Activated CD8-positive, alpha-beta memory T cell treated with anti-CD3 and anti-CD28 coated beads, Interleukin-2, amount 50 U/mL, for 48 hours (primary cell): ENCODE results near the gene GNB5.

ENCODE experiments used
- DNase-seq: peaks from one replicate; pipeline ENCODE4 v3.0.0-alpha.2; 2020

The GNB5 gene

GRCh38 chr15:52139599-52140462 is 51.4 kb downstream of the GNB5 start:
- peak; percentile 92 for DNase-seq

GRCh38 chr15:52137432-52138357 is 53.5 kb downstream of the GNB5 start:
- DNase-seq = peak; percentile 33

DNA sequence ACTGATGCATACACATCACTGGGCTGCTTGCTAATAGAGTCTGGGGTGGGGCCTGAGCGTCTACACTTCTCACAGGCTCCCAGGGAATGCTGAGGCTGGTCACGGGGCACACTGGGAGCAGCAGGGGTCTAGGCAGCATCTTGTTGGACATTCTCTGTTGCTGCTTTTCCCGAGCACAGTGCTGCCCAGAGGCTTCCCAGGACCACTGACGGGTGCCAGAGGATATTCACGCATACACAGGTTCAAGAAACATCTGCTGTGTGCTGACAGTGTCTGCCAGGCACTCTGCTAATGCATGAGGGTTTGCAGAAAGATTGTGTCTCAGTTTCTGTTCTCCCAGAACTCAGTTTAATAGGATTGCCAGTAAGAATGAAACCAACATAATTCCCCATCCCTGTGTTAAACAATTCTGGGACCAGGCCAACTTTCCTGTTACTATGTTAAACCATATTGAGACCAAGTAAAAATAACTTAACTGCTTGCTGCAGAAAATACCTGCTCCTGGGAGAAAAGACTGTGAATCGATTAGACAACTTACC is 54.7 kb downstream of the GNB5 start:
- DNase-seq = no peak

DNA sequence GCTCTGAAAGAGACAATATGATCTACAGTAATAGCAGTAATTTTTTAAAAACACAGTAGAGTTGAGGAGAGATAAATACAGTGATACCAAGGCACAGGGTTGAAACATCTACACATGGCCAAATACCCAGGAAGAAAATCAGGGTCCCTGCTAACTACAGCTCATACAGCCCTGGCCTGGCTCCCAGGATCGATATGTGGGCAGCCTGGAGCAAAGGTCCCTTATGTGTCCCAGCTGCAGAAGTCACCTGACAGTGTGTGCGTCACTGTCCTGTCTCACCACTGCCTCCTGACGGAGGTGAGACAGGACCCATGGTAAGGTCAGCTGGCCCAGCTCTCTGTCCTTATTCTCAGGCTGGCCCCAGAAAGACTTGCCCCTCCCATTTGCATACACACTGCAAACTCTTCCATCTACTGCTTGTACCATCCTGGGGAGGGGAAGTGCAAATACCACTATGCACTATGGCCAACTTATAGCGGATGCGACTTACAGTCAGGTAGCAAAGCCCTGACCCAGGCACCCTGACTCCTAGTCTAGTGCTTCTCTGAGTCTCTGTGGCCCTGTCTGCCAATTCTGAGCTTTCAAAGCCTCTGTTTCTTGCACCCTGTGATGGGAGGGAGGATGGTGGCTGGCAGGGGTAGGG is 56.6 kb downstream of the GNB5 start:
- no peak for DNase-seq

DNA sequence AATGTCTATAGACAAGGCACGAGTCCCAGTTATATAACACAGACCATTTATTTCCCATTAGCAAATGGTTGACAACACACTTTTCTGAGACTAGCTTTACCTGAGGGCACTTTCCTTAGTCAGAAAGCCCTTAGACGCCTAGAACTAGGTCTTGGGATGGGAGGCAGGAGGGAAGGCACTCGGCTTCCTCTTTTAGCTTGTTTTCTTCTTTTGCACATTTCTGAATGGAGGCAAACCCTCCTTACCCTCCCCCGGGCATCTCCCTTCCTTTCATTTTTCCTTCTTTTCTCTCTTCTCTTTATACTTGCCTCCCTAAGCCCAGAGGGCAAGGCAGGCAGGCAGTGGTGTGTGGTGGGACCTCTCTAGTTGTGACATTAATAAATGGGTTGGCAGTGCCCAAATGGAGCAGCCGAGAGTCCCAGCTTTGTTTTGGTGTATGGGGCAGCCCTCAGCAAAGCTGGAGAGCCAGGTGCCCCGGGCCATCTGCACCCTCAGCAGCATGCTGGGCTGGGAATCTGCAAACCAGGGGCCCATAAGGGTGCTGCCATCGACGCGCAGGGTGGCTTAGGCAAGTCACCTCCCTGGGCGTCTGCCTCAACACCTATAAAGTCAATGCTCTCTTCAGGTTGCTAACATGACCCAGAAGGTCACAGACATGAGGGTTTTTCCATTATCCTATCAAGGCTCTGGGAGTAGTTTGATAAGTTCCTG is 57.5 kb downstream of the GNB5 start:
- peak; percentile 32 for DNase-seq

DNA sequence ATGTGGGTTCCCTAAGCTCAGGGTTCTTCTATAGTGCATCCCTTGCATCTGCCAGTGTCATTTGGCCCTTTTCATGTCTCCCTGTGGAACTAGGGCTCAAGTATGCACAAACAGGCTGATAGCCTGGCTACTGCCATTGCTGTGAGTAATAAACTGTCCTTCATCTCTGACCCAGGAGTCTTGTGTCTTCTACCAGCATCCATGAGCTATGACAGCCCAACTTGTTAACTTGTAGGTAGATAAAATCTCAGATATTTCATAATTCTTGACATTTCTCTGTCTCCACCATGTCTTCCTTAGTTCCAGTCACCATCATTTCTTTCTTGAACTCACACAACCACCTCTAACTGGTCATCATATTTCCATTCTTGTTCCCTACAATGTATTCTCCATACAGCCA is 59.1 kb downstream of the GNB5 start:
- no peak for DNase-seq

- no peak for DNase-seq
These were observed 62.6 kb downstream of the GNB5 start for GRCh38 chr15:52128568-52128967.

DNA sequence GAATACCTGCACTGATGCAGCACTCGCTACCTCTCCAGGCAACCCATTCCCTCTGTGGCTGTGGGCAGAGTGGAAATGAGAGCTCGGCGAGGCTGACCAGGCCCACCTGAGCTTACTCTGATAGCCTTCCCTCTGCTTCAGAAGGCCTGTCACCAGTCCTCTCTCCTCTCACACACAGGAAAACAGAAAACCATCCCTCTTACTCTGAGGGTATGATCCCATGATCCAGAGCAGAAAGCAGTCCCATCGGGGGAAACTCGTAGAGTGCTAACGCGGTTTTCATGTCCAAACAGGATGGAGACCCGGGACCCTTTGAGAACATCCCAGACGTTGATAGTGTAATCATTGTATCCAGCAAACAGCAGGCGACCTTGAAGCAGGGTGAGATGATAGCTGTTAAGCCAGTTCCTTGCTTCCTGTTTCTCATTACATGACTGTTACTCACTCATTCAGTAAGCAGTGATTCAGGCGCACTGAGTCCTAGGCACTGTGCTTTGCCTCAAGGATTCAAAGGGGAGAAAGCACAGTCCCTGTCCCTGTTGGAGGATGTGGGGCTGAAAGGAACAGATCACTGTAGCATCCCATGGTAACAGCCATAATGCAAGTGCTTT is 66.8 kb downstream of the GNB5 start:
- DNase-seq = no peak

DNA sequence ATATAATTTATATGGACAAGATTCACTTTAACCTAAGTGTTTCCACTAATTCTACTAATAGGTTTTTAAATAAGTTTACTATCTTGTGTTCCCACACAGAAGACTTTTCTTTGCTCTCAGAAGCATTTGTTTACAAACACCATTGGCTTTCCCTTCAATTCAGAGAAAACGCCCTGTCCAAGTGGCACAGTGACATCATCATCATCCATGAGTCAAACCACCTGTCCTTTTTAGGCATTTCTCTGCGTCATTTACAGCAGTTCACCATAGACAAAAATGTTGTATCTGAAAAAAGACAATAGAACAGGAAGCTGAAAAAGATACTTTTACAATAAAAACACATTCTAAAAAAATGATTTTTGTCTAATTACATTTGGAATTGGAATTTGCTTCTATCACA is 69.3 kb downstream of the GNB5 start:
- DNase-seq = no peak

GRCh38 chr15:52121006-52121405 is 70.2 kb downstream of the GNB5 start:
- DNase-seq = no peak

DNA sequence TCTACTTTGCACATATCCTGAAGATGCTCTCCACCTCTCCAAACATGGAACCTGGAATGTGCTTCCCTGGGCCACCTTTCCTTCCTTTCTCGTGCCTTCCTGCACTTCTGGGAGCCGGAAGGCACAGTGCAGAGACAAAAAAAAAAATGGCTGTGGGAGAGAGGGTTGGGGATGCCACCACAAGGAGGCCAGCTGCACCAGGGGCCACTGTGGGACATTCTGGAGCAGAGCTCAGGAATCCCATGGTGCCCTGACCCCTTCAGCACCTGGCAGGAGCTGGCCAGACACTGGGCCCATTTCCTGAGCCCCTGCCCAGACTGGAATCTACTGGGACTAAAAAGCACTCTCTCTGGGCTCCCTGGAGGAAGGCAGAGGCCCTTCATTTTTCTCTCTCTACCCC is 70.7 kb downstream of the GNB5 start:
- no peak for DNase-seq

- no peak for DNase-seq
These were observed 72.0 kb downstream of the GNB5 start for GRCh38 chr15:52118969-52119749.

- no peak for DNase-seq
These were observed 73.6 kb downstream of the GNB5 start for GRCh38 chr15:52117549-52117948.

DNA sequence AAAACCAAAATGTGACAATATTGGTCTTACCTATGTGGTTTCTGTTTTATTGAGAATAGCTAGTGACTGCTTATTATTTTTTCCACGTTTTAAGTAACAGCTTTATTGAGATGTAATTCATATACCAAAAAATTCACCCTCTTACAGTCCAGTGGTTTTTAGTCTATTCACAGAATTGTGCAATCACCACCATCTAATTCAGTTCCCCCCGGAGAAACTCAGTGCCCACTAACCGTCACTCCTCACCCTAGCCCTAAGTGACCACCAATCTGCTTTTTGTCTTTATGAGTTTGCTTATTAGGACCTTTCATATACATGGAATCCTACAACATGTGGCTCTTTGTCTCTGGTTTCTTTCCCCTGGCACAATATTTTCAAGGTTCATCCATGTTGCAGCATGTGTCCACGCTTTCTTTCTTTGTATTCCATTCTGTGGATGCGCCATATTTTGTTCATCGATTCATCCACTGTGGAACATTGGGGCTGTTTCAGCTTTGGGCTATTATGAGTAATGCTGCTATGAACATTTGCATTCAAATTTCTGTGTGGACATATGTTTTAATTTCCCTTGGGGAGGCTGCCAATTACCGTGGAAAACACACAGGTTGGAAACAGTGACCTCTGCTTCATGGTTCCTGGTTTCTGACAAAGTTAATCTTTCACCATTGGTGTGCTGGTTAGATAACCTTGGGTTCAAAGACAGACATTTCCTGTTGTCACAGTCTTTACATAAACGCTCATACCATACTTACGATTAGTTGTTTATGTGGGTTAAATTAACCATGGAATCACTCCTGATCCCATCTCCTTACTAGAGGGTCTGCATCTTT is 75.4 kb downstream of the GNB5 start:
- DNase-seq = no peak

DNA sequence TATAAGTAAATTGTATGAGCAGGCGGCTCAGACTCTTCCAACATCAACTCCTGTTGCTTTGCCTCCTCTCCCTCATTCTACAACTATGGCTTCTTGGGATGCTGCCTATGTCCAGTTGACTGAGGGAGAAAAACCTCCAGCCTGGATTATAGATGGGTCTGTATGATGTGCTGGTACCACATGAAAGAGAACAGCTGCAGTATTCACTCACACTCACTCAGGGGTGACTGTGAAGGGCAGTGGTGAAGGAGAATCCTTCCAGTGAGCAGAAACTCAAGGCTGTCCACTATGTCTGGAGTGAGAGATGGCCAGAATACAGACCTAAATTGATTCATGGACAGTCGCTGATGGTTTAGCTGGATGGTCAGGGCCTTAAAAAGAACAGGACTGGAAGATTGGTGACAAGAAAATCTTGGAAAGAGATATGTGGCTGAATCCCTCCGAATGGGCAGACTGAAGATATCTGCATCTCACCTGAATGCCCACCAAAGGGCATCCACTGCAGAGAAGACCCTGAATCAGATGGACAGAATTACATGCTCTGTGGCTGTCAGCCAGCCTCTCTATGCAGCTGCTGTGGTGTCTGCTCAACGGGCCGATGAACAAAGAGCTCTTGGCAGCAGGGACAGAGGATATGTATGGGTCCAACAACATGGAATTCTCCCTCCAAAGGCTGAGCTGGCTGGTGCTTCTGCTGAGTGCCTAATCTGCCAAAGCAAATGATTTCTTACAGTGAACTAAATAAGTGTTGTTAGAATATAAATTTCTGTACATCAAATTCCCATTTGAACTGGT is 76.7 kb downstream of the GNB5 start:
- no peak for DNase-seq

- DNase-seq = no peak
These were observed 77.5 kb downstream of the GNB5 start for GRCh38 chr15:52113708-52114107.

DNA sequence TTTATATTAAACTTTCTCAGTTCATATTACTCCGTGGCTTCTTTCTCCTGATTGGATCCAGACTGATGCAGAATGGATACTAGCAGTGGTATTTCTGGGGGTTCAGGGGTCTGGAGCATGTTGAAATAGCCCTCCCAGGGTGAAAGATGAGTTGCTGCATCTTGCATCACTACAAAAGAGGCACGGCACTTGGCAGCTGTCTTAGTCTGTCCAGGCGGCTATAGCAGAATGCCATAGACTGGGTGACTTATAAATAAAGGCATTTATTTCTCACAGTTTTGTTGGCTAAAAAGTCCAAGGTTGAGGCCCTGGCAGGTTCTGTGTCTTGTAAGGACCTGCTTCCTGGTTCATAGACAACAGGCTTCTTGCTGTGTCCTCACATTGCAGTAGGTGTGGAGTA is 78.0 kb downstream of the GNB5 start:
- DNase-seq = no peak

DNA sequence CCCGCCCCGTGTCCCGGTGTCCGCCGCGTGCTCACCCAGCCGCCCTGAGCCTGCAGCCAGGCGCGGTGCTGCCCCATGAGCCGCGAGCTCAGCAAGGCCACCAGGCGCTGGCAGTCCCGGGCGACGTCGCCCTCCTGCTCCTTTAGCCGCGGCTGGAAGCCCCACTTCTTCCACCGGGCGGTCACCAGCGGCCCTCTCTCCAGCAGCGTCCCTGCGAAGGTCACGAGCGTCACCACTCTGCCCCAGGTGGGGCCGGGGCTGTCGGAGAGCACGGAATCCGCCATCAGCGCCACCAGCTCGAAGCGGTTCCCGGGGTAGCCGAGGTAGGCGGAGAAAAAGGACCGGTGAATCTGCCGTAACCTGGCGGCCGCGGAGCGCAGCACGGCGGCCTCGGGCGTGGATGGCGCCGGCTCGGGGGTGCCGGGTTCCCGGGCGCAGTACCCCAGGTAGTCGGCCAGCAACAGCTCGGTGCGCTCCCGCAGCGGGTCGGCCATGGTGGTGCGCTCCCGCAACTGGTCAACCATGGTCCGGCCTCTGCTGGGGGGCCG is 78.9 kb downstream of the GNB5 start:
- peak; percentile 70 for DNase-seq
